GM19351 (cell line): ENCODE data around the gene CAPG.

ENCODE experiments used
- ATAC-seq: cut with Tn5 transposase; IDR thresholded peaks from one replicate; pipeline ENCODE4 v1.9.1; 2021; ENCODE audit warnings: mild to moderate bottlenecking, moderate library complexity; ENCODE audit not compliant: unreplicated experiment

CAPG gene

GRCh38 chr2:85439025-85439472 is 28.9 kb upstream of the CAPG start:
- no peak for ATAC-seq

GRCh38 chr2:85438201-85439024 is 28.2 kb upstream of the CAPG start:
- ATAC-seq, result no peak

- peak; percentile 78 for ATAC-seq
Measured at GRCh38 chr2:85437488-85438200, 27.5 kb upstream of the CAPG start.

DNA sequence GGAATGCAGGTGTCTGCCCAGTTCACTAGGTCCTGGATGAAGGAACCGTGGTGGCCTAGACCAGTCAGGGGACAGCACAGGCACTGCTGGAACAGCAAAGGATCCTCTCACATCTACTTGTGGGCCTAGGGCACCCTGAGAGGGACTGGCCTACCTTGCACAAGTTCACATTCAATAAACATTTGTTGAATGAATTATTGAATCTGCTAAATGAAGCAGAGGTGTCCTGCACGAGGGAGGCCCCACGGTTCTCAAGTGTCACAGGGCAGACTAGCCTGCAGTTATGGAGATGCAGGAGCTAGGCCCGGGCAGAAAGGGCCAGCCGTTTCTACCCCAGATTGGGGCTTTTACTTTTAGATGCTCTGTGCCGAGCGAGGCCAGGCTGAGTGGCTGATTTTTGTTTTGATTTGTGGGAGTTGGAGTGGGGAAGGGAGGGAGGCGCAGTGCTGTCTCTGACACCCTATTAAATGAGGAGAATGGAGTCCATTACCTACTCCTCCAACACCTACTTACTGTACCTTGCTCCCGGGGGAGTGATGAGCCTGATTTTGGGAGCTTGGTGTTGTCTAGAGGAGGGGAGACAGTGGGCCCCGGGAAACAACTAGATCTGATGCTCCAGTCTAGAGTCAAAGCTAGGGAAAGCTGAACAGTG is 26.8 kb upstream of the CAPG start:
- ATAC-seq, result no peak

- ATAC-seq, result no peak
Measured at GRCh38 chr2:85435981-85436835, 26.0 kb upstream of the CAPG start.

- ATAC-seq, result no peak
Measured at GRCh38 chr2:85435220-85435958, 25.2 kb upstream of the CAPG start.

- ATAC-seq, result no peak
Measured at GRCh38 chr2:85434696-85435095, 24.5 kb upstream of the CAPG start.

GRCh38 chr2:85433511-85434089 is 23.4 kb upstream of the CAPG start:
- ATAC-seq, result no peak

GRCh38 chr2:85431570-85432205 is 21.5 kb upstream of the CAPG start:
- ATAC-seq, result no peak

- ATAC-seq, result no peak
Measured at GRCh38 chr2:85430752-85431569, 20.8 kb upstream of the CAPG start.

- no peak for ATAC-seq
Measured at GRCh38 chr2:85429924-85430289, 19.7 kb upstream of the CAPG start.

GRCh38 chr2:85429213-85429923 is 19.2 kb upstream of the CAPG start:
- ATAC-seq, result no peak

- ATAC-seq, result no peak
Measured at GRCh38 chr2:85428343-85428881, 18.2 kb upstream of the CAPG start.

GRCh38 chr2:85427300-85427835 is 17.2 kb upstream of the CAPG start:
- no peak for ATAC-seq

- ATAC-seq, result no peak
Measured at GRCh38 chr2:85425588-85425987, 15.4 kb upstream of the CAPG start.

DNA sequence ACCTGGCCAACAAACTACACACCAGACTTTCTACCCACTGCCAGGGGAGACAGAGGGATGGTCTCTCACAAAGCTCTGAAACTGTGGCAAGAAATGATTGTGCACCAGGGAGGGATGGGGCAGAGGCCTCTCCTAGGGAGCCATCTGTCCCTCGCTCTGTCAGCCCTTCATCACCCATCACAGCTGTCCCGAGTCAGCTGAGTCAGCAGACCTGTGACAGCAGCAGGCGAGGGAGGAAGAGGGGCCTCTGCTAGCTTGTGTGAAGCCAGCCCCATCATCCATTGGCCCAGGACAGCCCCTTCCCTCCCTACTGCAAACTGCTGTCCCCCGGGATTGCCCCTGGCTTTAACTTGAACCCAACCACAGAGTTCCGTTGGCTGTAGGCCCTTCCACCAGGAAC is 13.4 kb upstream of the CAPG start:
- ATAC-seq, result no peak

- ATAC-seq, result no peak
Measured at GRCh38 chr2:85422072-85422457, 11.9 kb upstream of the CAPG start.
